ENCODE measurements around the gene DGCR6L.
"Not testable (repeated sequence)": the region's sequence is repeated elsewhere in the genome, so short reads cannot be mapped to it uniquely, and the experiment has no call there.

Gene DGCR6L

DNA sequence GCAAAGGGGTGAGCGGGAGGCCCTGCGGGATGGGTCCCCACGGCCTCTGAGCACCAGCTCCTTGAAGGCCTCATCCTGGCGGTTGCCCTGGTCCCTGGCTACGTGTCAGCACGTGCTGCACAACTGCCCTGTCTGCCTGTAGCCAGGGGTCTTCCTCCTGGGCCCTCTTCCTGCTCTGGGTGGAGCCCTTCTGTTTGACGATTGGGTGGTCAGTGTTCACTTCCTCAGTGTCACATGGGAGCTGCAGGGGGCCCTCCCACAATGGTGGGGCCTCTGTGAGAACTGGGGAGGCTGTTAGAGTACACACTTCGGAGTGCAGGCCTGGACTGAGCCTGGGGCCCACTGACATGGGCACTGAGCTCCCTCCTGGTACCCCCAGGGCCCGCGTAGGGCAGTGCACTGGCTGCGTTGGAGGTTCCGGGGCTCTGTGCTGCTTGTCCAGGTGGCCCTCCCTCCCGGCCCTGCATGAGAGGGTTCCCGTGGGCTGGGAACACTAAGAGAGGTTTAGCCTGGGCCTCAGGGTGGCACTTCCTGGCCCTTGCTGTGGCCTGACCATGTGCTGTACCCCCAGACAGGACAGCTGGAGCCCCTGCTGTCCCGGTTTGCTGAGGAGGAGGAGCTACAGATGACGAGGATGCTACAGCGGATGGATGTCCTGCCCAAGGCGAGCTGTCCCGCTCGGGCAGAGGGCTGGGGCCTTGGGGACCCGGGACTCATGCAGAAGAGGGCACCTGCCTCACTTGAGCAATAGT lies 13.8 kb downstream of the DGCR6L start:
- no peak for DNase-seq (ENCODE audit: low read depth)
- TF ChIP-seq, protein P1, sequence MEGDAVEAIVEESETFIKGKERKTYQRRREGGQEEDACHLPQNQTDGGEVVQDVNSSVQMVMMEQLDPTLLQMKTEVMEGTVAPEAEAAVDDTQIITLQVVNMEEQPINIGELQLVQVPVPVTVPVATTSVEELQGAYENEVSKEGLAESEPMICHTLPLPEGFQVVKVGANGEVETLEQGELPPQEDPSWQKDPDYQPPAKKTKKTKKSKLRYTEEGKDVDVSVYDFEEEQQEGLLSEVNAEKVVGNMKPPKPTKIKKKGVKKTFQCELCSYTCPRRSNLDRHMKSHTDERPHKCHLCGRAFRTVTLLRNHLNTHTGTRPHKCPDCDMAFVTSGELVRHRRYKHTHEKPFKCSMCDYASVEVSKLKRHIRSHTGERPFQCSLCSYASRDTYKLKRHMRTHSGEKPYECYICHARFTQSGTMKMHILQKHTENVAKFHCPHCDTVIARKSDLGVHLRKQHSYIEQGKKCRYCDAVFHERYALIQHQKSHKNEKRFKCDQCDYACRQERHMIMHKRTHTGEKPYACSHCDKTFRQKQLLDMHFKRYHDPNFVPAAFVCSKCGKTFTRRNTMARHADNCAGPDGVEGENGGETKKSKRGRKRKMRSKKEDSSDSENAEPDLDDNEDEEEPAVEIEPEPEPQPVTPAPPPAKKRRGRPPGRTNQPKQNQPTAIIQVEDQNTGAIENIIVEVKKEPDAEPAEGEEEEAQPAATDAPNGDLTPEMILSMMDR (IDR thresholded peaks at IDR 0.05; ENCODE audit: control insufficient read depth, extremely low read depth, insufficient read depth), result no peak
- no peak overlapping the region for H3K4me3 ChIP-seq (ENCODE audit: low read depth, low read length)

DNA sequence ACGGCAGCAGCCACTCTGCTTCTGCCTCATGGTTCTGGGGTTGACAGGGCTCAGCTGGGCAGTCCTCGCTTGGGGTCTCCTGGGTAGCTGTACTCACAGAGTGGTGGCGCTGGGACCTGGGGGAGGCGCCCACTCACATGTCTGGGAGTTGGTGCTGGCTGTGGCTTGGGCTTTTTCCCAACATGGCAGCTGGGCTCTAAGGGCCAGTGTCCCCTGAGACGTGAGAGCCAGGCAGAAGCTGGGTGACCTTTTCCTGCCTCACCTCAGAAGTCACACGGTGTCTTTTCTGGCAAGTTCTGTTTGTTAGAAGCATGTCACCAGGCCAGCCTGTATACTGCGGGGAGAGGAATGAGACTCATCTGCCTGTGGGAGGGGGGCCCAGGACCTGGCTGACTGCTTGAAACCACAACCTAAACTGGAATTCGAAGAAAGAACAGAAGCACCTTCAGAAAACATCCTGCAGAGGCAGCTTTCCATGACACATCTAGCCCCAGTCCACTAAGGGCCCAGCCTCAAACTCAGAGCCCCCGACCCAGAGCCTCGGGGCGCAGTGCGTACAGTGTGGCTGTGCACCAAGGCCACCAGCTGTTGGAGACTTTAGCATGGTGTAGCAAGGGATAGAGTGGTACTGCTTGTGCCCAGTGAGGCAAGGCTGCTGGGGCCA lies 14.5 kb downstream of the DGCR6L start:
- not testable (repeated sequence) for H3K4me3 ChIP-seq (ENCODE audit: low read depth, low read length); DNase-seq (ENCODE audit: low read depth)

DNA sequence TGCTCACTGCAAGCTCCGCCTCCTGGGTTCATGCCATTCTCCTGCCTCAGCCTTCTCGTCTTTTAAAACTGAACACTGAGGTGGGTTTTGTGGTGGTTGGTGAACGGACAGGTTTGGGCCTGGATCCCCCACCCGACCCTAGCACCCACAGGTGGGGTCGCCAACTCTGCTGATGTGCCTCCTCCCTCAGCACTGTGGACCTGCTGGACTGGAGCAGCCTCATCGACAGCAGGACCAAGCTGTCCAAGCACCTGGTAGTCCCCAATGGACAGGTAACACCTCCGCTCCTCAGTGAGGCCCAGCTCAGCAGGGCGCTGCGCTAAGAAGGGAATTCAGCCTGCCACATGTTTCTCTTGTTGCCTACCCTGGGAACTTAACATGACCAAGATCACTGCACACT lies 15.2 kb downstream of the DGCR6L start:
- TF ChIP-seq, protein P1 (IDR thresholded peaks at IDR 0.05; ENCODE audit: control insufficient read depth, extremely low read depth, insufficient read depth), result no peak

DNA sequence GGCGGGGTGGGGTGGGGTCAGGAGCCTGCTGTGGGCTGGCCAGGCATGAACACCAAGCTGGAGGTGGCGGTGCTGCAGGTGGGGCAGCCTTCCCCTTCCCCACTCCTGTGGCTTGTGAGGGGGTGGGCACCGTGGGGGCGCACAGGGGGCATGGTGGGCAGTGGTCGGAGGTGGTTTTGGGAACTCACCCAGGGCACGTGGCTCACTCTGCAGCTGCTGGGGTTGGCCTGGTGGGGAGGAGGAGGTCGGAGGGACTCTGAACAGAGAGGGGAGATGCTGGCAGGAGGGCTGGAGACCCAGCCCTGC lies 16.7 kb downstream of the DGCR6L start:
- not testable (repeated sequence) for H3K4me3 ChIP-seq (ENCODE audit: low read depth, low read length); DNase-seq (ENCODE audit: low read depth)

More for the DNA sequence above, 15.2 kb downstream of the DGCR6L start:
- no peak for DNase-seq (ENCODE audit: low read depth)
- no peak overlapping the region for H3K4me3 ChIP-seq (ENCODE audit: low read depth, low read length)

DNA sequence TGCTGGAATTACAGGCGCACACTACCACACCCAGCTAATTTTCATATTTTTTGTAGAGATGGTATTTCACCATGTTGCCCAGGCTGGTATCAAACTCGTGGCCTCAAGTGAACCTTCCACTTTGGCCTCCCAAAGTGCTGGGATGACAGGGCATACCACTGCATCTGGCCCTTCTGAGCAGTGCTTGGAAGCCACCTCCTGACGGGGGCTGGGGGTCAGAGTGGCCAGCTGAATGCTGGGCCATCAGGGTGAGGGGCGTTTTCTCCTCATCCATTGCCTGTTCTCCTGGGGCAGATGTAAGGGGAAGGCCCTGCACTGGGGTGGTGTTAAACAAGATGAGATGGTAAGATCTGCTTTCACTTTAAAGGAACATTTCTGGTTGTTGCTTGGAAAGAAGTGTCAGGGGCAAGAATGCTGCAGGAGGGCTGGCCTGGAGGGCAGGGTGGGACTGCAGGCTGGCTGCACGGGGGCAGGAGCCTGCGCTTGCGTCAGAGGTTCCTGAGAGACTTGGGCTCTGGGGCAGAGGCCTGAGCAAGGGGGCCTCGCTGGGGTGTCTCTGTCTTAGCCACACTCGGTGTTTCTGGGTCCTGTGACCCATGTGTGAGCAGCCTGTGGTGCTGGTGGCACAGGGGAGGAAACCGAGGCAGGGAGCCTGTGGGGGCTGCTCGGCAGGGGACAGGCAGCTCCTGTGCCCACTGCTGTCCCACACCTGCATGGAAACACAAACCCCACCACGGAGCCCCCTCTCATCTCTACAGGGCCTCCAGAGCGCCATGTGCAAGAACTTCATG lies 17.2 kb downstream of the DGCR6L start:
- TF ChIP-seq, protein P1 (IDR thresholded peaks at IDR 0.05; ENCODE audit: control insufficient read depth, extremely low read depth, insufficient read depth), result no peak
- no peak for DNase-seq (ENCODE audit: low read depth)
- H3K4me3 ChIP-seq (ENCODE audit: low read depth, low read length), result no peak overlapping the region

DNA sequence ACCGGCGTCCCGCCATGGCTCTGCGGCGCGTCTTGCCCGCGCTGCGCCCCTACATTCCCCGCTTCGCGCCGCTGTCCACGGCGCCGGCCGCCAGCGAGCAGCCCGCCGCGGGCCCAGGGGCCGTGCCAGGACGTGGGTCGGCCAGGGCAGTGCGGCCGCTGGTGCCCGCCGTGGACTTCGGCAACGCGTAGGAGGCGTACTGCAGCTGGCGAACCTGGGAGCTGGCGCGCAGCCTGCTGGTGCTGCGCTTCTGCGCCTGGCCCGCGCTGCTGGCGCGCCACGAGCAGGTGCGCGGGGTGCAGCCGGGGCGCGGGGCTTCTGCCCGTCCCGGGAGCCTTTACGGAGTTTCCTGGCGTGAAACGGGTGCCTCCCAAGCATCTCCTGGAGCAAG lies 20.1 kb downstream of the DGCR6L start:
- TF ChIP-seq, protein P1 (IDR thresholded peaks at IDR 0.05; ENCODE audit: control insufficient read depth, extremely low read depth, insufficient read depth), result no peak
- peak overlapping the region; percentile 48 for H3K4me3 ChIP-seq (ENCODE audit: low read depth, low read length)
- DNase-seq (ENCODE audit: low read depth), result no peak

DNA sequence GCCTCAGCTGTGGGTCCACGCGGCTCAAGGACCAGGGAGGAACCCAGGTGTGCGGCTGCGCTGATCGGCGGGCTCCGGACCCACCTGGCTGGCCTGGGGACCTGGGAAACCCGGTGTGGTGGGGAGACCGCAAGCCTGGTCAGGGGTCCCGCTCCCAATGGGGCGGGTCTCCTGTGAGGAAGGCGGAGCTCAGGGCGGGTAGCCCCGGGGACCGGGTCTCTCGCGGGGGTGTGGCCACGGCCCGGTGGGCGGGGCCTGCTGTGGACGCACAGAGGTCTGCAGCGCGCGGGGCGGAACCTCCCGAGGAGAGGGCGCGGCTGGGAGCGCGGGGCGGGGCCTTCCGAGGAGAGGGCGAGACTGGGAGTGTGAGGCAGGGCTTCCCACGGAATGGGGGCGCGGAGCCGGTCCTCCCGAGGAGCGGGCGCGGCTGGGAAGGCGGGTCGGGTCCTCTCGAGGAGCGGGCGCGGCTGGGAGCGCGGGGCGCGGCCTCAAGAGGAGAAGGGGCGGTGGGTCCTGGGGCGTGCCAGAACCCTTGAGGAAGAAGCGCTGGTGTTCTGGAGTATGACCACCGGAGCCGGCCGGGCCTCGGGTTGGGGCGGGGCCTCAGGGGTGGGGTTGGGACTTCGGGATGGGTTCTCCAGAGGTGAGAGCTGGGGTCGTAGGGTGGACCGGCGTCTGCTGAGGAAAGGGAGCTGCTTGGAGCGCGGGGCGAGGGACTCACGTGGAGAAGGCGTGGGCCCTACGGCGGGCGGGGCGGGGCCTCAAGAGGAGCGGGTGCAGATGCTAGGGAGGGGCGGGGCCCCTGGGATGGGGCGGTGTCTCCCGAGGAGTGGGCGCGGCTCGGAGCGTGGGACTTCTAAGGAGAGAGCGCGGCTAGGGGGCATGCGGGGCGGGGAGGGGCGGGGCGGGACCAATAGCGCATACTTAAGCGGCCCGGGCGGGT lies 20.8 kb downstream of the DGCR6L start:
- DNase-seq (ENCODE audit: low read depth), result peak; percentile 38
- H3K4me3 ChIP-seq (ENCODE audit: low read depth, low read length), result peak overlapping the region; percentile 48
- TF ChIP-seq, protein P1 (IDR thresholded peaks at IDR 0.05; ENCODE audit: control insufficient read depth, extremely low read depth, insufficient read depth), result no peak
